ENCODE results near the gene TUBGCP2. TPM values are rescaled to one million over a fixed set of nuclear protein-coding genes. Genes with fewer than 3 reads are reported as not detected.

The TUBGCP2 gene
- total RNA-seq, 1 experiment from 2014 or later, result 52.4 TPM

DNA sequence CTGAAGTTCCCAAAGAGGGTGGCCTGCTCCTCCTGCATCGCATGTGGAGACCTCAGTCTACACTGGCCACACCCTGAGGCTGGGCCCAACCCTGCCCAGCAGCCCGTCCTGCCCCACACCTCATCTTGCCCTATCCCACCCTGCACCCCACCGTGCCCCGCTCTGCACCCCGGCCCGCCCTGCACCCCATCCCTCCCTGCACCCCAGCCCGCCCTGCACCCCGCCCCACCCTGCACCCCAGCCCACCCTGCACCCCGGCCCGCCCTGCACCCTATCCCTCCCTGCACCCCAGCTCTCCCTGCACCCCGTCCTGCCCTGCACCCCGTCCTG is 56.5 kb downstream of the TUBGCP2 start:
- H3K4me3 Mint-ChIP-seq, result no peak overlapping the region
- Histone ChIP-seq H3K27me3 (ENCODE audit: insufficient read depth, low read length) (no peaks in the 10 kb centered on the region), H2AK5ac (ENCODE audit: insufficient read length, low read length) (no peak overlapping the region), H3K9ac (ENCODE audit: extremely low read depth, insufficient read length, low read length) (no peak overlapping the region), H4K91ac (ENCODE audit: insufficient read length, low read depth, low read length) (no peak overlapping the region), H2BK15ac (ENCODE audit: low read depth, low read length) (no peak overlapping the region), H3K23me2 (ENCODE audit: insufficient read length, low read depth, low read length, poor library complexity, severe bottlenecking) (no peaks in the 10 kb centered on the region), H4K5ac (ENCODE audit: insufficient read length, low read depth, low read length) (no peak overlapping the region), H3K23ac (ENCODE audit: insufficient read length, low read depth, low read length) (no peak overlapping the region), H2BK20ac (ENCODE audit: low read depth, low read length, poor library complexity, severe bottlenecking) (no peak overlapping the region), H3K9me3 (ENCODE audit: control insufficient read depth, low read depth, low read length) (no peaks in the 10 kb centered on the region), H3K27ac (ENCODE audit: insufficient read length, low read depth, low read length) (no peak overlapping the region), H2BK120ac (ENCODE audit: low read depth, low read length, poor library complexity, severe bottlenecking) (no peak overlapping the region), H3K79me2 (ENCODE audit: insufficient read depth, low read length) (no peaks in the 10 kb centered on the region), H3K56ac (ENCODE audit: insufficient read length, low read depth, low read length) (no peak overlapping the region), H3K4me2 (ENCODE audit: insufficient read depth, insufficient read length, low read length) (no peak overlapping the region), H4K8ac (replicated peaks; ENCODE audit: insufficient read length, low read depth, low read length) (no peak overlapping the region), H3T11ph (ENCODE audit: low read length) (no peak overlapping the region), H2AFZ (ENCODE audit: low read length) (no peak overlapping the region), H2BK5ac (ENCODE audit: insufficient read length, low read length) (no peak overlapping the region), H3K14ac (ENCODE audit: insufficient read depth, low read length) (no peak overlapping the region; the same call in 1 of the 2 replicates), H4K20me1 (ENCODE audit: control insufficient read depth, insufficient read depth, insufficient read length) (no peaks in the 10 kb centered on the region), H3K18ac (ENCODE audit: insufficient read length, low read depth, low read length) (no peak overlapping the region), H3K4me1 (ENCODE audit: insufficient read depth, low read length) (no peaks in the 10 kb centered on the region), H3K4ac (ENCODE audit: low read depth, low read length) (no peak overlapping the region), H2BK12ac (ENCODE audit: insufficient read length, low read depth, low read length) (no peak overlapping the region), H3K79me1 (ENCODE audit: insufficient read depth, low read depth, low read length, poor library complexity, severe bottlenecking) (no peaks in the 10 kb centered on the region)
- no peak for DNase-seq
- no CpG with 5 or more reads among the region's 12 CpGs for WGBS (ENCODE audit: extremely low coverage, insufficient read length, low lambda C conversion rate)
- H3K36me3 Mint-ChIP-seq (ENCODE audit: insufficient read depth in 1 of 3, low read depth in 3 of 3), result no peaks in the 10 kb centered on the region
- H3K9me3 Mint-ChIP-seq, result no peaks in the 10 kb centered on the region; a peak in 2 of 5 replicates
- TF ChIP-seq, protein P1, sequence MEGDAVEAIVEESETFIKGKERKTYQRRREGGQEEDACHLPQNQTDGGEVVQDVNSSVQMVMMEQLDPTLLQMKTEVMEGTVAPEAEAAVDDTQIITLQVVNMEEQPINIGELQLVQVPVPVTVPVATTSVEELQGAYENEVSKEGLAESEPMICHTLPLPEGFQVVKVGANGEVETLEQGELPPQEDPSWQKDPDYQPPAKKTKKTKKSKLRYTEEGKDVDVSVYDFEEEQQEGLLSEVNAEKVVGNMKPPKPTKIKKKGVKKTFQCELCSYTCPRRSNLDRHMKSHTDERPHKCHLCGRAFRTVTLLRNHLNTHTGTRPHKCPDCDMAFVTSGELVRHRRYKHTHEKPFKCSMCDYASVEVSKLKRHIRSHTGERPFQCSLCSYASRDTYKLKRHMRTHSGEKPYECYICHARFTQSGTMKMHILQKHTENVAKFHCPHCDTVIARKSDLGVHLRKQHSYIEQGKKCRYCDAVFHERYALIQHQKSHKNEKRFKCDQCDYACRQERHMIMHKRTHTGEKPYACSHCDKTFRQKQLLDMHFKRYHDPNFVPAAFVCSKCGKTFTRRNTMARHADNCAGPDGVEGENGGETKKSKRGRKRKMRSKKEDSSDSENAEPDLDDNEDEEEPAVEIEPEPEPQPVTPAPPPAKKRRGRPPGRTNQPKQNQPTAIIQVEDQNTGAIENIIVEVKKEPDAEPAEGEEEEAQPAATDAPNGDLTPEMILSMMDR (conservative IDR thresholded peaks at IDR 0.05), result no peak
- no peak overlapping the region for H3K27ac Mint-ChIP-seq
- peaks cover 9 to 22% of the 10 kb centered on the region in 2 experiments for H3K4me1 Mint-ChIP-seq
- peaks cover 6% of the 10 kb centered on the region for H3K27me3 Mint-ChIP-seq (ENCODE audit: low read depth)

Data from H9 (cell line).